Hematopoietic multipotent progenitor cell treated with erythropoietin and hydrocortisone succinate and interleukin-3 and kit ligand, for 4 days (in vitro differentiated cells): Measurements from ENCODE around the gene TAF1B.

ENCODE experiments used
- DNase-seq: peaks from one replicate; pipeline ENCODE4 v3.0.0-alpha.2; 2015

Gene TAF1B

DNA sequence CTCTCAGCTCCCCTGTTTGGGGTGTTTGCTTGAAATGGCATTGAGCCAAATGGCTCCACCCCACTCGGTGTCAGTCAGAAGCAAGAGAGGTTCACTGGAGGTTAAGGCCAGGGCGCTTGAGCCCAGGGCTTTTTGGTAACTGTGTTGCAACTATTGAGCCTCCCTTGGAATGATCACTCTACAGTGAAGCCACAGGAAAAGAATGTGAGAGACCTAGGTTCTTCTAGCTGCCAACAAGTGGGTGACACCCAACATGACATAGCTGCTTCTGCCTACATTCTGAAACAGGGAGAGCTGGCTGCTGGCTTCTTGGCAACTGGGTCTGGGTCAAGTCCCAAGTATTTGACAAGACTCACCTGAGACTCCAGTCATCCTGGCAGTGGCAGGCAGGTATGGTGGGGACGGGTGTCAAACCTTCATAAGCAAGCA is 101.1 kb downstream of the TAF1B start:
- DNase-seq = peak; percentile 26

DNA sequence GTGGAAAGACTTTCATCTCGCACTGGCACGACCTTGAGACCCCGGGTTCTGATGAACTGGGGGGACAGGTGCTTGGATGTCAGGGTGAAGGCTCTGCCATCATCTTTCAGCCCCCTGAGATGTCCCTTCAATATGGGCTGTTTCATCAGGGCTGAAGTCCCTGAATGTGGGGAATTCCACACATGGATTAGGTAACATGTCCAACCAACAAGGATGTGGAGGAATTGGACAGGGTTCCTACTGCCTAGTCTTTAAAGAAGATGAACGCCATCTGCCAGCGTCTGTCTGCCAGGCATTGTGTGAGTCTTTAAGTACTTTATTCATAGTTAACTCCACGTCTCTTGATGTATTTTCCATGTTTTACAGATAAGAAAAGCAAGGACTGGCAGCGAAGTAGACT is 102.3 kb downstream of the TAF1B start:
- DNase-seq = no peak

DNA sequence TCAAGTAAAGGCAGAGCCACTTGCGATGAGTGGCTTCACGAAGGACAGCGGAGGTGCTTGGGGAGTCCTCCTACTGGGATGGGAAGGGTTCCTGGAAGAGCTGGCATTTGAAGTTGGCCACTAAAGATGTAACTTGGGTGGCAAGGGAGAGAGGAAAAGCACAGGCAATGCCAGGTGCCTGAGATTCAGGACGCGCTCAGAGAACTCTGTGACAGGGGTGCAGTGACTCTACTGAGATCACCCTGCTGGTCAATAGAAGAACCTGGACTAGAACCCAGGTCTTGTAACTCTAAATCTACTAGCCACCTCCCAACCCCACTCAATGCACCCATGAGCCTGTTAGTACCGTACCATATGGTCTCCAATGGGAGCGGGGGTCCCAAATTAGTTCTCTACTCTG is 102.8 kb downstream of the TAF1B start:
- DNase-seq = no peak

DNA sequence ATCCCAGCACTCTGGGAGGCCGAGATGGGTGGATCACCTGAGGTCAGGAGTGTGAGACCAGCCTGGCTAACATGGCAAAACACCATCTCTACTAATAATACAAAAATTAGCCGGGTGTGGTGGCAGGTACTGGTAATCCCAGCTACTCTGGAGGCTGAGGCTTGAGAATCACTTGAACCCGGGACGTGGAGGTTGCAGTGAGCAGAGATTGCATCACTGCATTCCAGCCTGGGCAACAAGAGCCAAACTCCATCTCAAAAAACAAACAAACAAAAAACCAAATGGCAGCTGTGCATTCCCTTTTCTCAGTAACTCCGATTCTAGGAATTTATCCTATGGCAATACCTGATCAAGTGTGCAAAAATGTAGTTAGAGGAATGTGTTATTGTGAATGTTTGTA is 103.5 kb downstream of the TAF1B start:
- no peak for DNase-seq

DNA sequence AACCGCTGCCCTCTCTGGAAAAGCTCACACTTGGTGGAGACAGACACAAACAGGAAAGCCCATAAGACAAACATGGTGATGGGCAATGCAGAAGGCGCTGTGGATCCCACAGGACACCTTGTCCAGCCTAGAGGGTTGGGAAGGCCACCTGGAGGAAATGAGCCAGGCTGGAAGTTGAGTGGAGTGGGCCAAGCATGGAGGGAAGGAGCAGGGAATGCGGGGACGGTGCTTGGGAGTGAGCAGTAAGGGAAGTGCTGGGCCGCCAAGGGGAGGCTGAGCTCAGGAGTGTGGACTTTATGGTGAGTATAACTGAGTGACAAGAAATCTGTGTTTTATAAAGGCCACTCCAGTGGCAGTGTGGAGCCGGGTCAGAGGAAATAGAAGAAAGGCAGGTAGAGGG is 105.4 kb downstream of the TAF1B start:
- DNase-seq = no peak

DNA sequence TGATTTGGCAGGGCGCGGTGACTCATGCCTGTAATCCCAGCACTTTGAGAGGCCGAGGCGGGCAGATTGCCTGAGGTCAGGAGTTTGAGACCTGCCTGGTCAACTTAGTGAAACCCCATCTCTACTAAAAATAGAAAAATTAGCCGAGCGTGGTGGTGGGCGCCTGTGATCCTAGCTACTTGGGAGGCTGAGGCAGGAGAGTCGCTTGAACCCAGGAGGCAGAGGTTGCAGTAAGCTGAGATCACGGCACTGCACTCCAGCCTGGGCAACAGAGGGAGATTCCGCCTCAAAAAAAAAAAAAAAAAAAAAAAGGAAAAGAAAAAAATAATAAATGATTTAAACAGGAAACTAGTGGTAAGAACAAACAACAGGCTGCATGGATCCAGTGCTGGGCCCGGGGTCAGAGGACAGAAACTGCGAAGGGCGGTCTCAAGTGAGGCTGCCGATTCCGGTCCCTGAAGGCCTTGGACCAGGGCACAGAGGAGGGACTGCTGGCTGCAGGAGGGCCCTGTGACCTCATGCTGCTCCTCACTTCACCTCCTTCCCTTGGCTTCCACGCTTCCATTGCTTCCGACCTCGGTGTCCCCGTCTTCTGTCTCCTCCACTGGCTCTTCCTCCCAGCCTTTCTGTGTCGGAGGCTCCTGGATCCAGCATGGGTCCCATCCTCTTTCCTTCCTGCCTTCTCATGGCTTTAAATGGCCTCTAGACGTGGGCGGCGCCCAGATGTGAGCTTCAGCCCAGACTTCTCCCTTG is 106.1 kb downstream of the TAF1B start:
- DNase-seq = no peak

DNA sequence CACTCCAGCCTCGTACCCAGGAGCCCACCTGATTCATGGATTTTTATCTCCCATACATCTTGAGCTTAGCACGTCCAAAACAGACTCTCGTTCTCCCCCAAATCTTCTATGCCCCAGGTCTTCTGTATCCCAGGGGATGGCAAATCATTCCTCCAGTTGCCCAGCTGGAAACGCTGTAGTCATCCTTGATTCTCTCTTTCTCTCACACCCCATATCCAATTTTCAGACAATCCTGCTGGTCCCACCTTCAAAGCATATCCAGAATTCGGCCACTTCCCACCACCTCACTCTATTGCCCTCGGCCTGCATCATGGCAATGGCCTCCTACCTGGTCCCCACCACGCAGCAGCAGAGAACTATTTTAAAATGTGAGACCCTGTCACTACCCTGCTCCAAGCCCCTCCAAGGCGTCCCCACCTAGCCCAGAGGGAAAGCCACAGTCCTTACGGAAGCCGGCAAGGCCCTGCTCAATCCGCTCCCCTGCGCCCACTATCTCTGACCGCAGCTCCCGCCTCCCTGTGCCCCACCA is 106.8 kb downstream of the TAF1B start:
- no peak for DNase-seq

DNA sequence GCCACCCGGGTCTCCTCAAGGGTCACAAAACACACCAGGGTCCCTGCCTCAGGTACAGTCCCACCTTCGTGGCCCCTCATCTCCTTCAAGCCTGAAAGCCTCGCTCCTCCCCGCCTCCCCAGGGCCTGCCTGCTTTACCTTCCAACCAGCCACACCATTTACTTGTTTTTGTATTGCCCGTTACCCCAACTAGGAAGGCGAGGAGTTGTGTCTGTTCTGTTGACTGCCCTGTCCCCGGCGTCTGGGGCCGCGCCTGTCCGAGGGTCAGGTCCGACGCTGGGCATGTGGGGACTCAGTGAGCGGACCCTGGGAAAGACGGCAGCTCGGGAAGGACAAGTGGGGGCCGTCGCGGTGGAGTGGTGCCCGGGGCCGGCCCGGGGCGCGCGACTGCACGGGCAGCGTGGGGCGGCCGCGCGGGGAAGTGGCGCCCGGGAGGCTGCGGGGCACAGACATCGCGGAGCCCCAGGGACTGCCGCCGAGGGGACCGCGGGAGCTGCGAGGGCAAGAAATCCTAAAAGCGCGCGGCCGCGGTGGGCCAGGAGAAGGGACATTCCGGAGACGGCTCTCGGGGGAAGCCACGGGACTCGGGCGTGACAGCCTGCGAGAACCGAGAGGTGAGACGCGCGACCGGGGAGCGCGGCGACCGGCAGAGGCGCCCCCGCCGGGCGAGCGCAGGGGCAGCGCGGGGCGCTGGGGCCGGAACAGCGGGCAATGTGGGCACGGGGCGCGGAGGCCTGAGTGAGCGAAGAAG is 107.4 kb downstream of the TAF1B start:
- DNase-seq = peak; percentile 62

DNA sequence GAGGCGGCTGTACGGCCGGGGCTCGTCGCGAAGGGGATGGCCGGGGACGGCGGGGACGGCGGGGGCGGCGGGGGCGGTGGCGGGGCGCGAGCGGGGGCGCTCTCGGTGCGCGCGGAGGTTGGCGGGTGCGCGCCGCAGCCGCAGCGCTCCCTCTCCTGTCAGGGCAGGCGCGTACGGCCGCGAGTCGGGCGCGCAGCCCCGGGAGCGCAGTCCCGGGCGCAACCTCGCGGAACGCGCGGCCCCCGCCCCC is 107.9 kb downstream of the TAF1B start:
- no peak for DNase-seq

DNA sequence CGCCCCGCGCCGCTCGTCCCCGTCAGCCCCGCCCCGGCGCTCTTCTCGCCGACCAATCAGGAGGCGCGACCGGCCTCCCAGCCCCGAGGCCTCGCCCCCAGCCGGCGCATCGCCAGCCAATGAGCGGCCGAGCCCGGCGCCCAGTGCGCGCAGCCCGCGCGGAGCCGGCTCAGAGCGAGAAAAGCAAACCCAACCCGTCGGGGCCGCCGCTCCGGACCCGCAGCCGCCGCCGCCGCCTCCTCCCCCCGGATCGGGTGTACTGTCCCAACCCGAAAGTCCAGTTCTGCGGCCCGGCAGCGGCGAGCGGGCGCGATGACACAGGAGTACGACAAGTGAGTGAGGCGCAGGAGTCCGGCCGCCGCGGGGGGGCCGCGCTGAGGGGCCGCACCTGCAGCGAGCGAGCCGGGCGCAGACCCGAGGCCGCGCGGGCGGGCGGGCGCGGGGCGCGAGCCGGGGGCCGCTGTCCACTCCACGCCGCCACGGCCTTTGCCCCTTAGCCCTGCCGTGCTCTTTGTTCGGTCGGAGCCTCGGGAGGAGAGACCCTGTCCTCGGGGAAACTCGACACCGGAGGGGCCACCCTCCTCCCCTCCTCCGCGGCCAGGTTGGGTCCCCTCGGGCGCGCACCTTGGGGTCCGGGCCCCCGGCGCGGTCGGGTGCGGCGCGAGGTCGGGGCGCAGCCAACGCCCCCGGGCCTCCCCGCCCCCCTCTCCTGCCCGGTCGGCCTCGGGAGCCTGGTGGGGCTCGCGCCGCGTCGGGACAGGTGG is 108.4 kb downstream of the TAF1B start, which contains the start of gene GRHL1:
TSS of gene GRHL1 (plus strand) at position 172 of the 764 bp plus-strand sequence. CDS start at position 313, 141 bp downstream.
- DNase-seq = peak; percentile 96

DNA sequence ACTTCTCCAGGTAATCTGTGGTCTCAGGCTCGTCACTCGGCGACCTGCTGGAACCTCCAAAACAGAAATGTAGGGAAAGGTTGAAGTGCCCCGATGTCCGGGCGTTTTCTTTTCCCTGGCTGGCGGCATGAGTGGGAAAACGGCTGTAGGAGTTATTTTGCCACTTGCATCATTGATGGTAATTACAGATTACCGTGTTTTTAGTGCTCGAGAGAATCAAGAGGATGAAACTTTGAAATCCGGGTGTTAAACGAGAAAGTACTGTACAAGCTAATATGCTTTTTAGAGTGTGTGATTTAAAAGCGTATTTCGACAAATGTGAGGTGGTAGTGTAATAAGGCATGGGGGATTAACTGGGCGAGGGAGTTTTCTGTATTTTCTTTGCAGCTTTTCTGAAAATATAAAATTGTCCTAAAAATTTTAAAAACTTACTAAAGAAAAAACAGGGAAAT is 109.0 kb downstream of the TAF1B start:
- DNase-seq = no peak

DNA sequence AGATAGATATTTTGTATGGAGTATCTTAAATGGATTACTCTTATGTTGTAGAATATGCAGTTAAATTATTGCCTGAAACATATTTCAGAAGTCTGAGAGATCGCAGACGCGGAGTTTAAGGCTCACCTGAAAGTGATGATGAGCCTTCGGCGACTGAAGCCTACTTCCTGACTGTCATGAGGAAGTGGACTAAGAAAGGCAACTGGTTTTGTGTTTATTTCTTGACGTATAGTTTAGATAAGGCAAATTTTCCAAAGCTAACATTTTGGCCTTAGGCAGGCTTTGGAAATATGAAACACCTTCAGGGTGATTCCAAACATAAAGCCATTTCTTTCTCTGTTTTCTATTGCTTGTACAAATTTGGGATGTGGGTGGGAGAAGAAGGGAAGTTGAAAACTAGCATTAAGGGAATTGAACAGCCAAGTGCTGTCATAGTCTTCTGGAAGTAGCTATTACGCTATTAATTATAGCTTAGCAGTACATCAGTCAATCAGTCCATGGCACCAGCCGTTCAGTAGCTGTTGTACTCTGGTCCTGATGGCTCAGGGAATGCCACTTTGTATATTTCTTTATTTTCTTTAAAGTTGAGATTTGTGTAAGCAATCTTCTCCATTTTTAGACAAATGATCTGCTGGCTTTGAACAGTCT is 109.7 kb downstream of the TAF1B start:
- no peak for DNase-seq

DNA sequence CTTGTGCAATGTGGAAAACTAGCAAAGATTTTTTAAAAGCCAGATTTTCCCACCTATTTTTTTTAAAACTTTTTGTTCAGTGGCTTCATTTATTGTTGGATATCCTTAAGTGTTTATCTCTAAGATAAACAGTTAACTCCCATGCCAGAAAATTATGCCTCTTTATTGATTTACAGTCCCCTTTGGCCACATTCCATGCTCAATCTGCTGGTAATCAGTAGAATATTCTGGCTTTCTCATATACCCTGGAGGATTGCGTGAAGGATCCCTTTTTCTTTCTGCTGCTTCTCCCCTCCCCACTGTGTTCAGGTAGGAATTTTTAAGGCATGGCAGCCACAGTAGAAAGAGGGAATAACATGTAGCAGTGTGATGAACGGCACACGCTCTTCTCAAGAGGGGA is 110.9 kb downstream of the TAF1B start:
- DNase-seq = no peak

DNA sequence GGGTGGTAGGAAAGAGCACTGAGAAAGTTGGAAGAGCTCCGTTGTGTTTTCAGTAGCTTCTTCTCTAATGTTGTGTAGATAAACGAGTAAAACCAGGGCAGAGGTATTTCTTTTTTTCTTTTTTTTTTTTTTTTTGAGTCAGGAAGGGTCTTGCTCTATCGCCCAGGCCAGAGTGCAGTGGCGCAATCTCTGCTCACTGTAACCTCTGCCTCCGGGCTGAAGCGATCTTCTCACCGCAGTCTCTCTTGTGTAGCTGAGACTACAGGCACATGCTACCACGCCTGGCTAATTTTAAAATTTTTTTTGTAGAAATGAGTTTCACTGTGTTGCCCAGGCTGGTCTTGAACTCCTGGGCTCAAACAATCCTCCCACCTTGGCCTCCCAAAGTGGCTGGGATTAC is 114.8 kb downstream of the TAF1B start:
- DNase-seq = no peak

DNA sequence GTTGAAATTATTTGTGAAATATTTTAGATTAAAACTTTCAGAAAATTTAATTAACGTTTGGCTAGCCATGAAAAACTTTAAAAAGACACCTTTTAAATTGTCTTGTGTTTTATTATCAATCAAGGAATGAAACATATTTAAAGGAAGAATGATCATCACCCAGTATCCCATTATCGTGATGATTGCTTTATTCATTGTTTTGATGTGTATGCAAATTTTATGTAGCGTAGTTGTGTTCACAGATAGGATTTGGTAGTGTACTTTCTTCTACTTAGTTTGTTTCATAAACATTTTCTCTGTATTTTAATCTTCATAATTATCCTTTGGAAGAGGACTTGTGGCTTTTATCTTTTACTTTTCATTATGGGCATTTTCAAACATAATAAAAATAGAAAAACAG is 116.0 kb downstream of the TAF1B start:
- no peak for DNase-seq

DNA sequence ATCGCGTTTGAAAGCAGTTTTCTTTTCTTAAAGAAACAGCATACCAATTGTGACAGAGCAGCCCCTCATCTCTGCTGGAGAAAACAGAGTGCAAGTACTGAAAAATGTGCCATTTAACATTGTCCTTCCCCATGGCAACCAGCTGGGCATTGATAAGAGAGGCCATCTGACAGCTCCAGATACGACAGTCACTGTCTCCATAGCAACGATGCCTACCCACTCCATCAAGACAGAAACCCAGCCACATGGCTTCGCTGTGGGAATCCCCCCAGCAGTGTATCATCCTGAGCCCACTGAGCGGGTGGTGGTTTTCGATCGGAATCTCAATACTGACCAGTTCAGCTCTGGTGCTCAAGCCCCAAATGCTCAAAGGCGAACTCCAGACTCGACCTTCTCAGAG is 117.7 kb downstream of the TAF1B start:
- DNase-seq = peak; percentile 82

DNA sequence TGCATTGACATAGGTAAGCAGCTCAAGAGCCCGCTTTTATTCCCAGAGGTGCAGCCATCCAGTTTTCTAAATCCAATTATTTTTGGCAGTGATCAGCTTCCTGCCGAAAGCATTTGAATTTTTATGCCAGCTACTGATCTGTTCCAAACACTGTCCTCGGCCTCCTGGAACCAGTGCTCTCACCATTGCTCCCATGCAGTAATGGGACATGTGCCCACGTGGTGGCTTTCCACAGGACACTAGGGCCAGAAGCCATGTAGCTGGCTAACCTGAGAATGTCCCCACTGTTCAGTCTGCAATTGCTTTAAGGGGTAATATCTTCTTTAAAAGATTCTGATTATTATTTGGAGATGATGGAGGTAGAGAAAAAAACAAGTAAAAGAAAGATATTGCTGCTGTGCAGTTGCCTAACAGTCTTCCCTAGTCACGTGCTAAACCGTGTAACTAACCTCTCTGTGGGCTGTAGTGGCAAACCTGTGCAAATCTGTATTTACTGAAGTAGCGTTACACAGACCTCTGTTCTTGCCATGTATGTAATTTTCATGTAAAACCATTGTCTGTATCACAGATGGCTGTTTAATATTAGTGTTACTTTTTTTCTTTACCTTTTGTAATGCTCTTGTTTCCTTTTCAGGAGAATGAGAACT is 121.2 kb downstream of the TAF1B start:
- DNase-seq = no peak

DNA sequence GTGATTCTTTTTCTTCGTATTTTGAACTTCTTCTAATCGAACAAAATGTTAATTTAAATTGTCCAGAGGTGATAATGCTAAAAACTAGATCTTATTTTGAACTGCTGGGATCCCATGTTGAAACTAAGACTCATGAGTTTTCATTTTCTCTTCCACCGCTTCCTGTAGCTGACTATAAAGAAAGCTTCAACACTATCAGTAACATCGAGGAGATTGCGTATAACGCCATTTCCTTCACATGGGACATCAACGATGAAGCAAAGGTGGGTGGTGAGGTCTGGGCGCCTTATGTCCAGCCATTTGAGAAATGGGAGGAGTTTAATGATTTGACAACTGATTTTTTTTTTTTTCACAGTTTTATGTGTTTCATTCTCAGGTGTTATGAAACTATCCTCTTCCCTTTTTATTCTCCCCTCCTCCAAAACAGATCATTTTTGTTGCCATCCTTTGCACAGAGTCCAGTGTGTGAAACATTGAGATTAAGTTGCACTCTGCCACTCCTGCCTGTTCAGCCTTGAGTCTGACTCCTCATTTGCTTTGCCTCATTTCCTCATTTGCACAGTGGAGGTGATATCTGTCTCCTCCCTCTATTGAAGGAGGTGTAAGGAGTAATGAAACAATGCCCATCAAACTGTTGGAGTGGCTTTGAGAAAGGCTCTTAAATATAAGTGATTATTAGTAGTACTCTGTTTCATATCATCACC is 122.0 kb downstream of the TAF1B start:
- peak; percentile 22 for DNase-seq

DNA sequence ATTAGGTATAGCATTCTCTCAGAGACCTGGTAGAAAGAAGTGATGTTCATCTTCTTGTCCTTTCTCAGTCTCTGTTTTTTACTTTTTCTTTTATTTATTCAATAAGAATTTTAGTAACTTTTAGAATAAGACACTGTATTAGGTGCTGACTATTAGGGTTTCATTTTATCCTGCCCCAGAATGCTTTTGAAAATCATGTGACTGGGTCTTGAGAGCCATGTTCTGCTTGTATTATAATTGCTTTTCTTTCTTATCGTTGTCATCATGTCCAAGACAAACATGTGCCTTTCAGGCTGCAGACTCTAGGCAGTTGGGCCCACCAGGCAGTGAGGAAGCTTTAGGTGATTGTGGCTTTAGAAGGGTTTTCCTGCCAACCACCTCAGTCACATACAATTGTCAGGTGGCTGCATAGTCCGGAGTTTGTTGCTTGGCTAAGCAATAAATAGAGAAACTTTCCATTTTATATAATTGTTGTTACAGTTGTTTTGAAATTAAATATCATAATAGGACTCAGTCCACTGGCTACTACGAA is 123.3 kb downstream of the TAF1B start:
- no peak for DNase-seq

DNA sequence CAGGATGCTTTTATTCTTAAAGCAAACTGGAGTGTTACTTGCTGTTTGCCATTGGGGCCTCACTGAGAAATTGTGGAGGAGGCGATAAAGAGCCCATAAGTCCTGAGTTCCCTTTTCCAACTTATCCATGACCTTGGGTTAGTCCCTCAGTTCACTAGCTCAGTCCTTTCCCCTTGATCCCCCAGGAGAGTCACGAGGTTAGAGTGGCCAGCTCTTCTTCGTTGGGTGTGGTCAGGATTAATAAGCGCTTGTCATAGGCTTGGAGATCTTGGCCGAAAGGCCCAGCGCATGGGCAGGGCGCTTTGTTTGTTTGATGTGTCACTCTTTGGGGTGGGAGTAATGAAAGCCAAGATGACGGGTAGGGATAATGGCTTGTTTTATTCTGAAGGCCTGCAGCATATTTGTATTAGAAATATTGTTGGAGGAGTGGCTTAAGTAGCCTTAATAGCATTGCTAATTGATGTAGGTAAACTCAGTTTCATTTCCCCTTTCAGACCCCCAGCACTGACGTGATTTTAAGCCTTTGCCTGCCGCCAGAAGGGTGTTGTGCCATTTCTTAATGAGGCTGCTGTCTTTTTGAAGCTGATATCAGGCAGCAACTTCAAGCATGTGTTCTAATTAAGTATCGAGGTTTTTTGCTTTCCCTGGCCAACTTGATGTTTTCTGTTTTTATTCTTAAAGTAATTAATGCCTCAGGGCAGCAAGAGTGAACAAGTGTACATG is 123.9 kb downstream of the TAF1B start:
- DNase-seq = no peak
